SK-N-SH (cell line): ENCODE measurements around the gene KIRREL2. TPM values are rescaled to one million over a fixed set of nuclear protein-coding genes. Genes with fewer than 3 reads are reported as not detected.

Experiments
- CTCF ChIA-PET: fragments of 300-600, 350-600 bp; formaldehyde crosslinking; extraction: SDS; loops from one replicate; lab custom pipeline; 2021; lab: Yijun Ruan, JAX
- POLR2A ChIA-PET: fragments of 350-600 bp; sonication (Branson Sonifier 250); formaldehyde crosslinking; extraction: SDS; loops from one replicate; lab custom pipeline; 2020; ENCODE audit warnings: antibody characterized with exemption, inconsistent platforms; lab: Yijun Ruan, JAX
- DNase-seq: peaks from one replicate; pipeline ENCODE4 v3.0.0; 2012
- H2AFZ ChIP-seq: fragments of 200-600 bp; sonication (generic); 2 replicates; pipeline ENCODE4 v1.8.1; 2016; ENCODE audit warnings: antibody characterized with exemption, mild to moderate bottlenecking, low read depth
- H3F3A ChIP-seq: fragments of 200-600 bp; sonication (generic); replicated peaks from 2 replicates; pipeline ENCODE3; 2016; ENCODE audit warnings: antibody characterized with exemption, mild to moderate bottlenecking; ENCODE audit not compliant: insufficient read depth
- H3K27ac ChIP-seq, 2 experiments: fragments of 200-500 bp in 1 of 2; fragments of 200-600 bp in 1 of 2; sonication (Bioruptor generic) in 1 of 2; sonication (generic), shearing (Covaris generic) in 1 of 2; 2 replicates each; pipeline versions ENCODE4 v1.5.1 to v1.6.1; 2014 to 2016; ENCODE audit warnings: low read depth in 2 of 2, inconsistent platforms in 1 of 2, low read length in 1 of 2, mild to moderate bottlenecking in 1 of 2, mixed read lengths in 1 of 2
- H3K27me3 ChIP-seq: fragments of 200-600 bp; sonication (generic), shearing (Covaris generic); 2 replicates; pipeline ENCODE4 v1.6.1; 2016; ENCODE audit warnings: mixed run types; ENCODE audit not compliant: insufficient read depth
- H3K36me3 ChIP-seq, 2 experiments: fragments of 200-500 bp in 1 of 2; fragments of 200-600 bp in 1 of 2; sonication (Bioruptor generic) in 1 of 2; sonication (generic) in 1 of 2; replicated peaks in 1 of 2; 2 replicates each; pipeline versions ENCODE3 to v1.5.1; 2014 to 2016; ENCODE audit warnings: low read length in 1 of 2, mild to moderate bottlenecking in 1 of 2; ENCODE audit not compliant: insufficient read depth in 2 of 2, control insufficient read depth in 1 of 2
- H3K4me1 ChIP-seq, 2 experiments: fragments of 200-500 bp in 1 of 2; fragments of 200-600 bp in 1 of 2; sonication (Bioruptor generic) in 1 of 2; sonication (generic), shearing (Covaris generic) in 1 of 2; 2 replicates each; pipeline versions ENCODE4 v1.5.1 to v1.6.1; 2014 to 2016; ENCODE audit warnings: low read depth in 1 of 2, low read length in 1 of 2, mixed run types in 1 of 2; ENCODE audit not compliant: insufficient read depth in 2 of 2, control insufficient read depth in 1 of 2
- H3K4me2 ChIP-seq: fragments of 200-600 bp; sonication (generic), shearing (Covaris generic); 2 replicates; pipeline ENCODE4 v1.6.1; 2017; ENCODE audit warnings: mixed run types
- H3K4me3 ChIP-seq, 2 experiments: fragments of 200-500 bp in 1 of 2; fragments of 200-600 bp in 1 of 2; sonication (Bioruptor generic) in 1 of 2; sonication (generic), shearing (Covaris generic) in 1 of 2; 2 replicates each; pipeline versions ENCODE4 v1.5.1 to v1.8.1; 2014 to 2016; ENCODE audit warnings: low read depth in 2 of 2, inconsistent platforms in 1 of 2, low read length in 1 of 2, mild to moderate bottlenecking in 1 of 2, mixed read lengths in 1 of 2, moderate library complexity in 1 of 2
- H3K79me2 ChIP-seq: fragments of 200-600 bp; sonication (generic); 2 replicates; pipeline ENCODE4 v1.8.1; 2017; ENCODE audit warnings: mild to moderate bottlenecking; ENCODE audit not compliant: insufficient read depth
- H3K9ac ChIP-seq: fragments of 200-600 bp; sonication (generic); 2 replicates; pipeline ENCODE4 v1.6.1; 2017; ENCODE audit warnings: mixed run types
- H3K9me2 ChIP-seq: fragments of 200-600 bp; sonication (generic); 2 replicates; pipeline ENCODE4 v1.6.1; 2017; ENCODE audit warnings: mixed run types
- H3K9me3 ChIP-seq: fragments of 200-600 bp; sonication (generic); 2 replicates; pipeline ENCODE4 v1.6.1; 2017; ENCODE audit warnings: mixed run types, mild to moderate bottlenecking, moderate library complexity
- H4K20me1 ChIP-seq: fragments of 200-600 bp; sonication (generic); 2 replicates; pipeline ENCODE4 v1.6.1; 2017; ENCODE audit warnings: mild to moderate bottlenecking, mixed run types; ENCODE audit not compliant: insufficient read depth
- CHD2 ChIP-seq: fragments of 150-350 bp; IDR thresholded peaks from 2 replicates; pipeline ENCODE4 v1.6.1; 2018; ENCODE audit warnings: low read length; ENCODE audit not compliant: partially characterized antibody
- CTCF ChIP-seq: fragments of 200-600 bp; sonication (generic); IDR thresholded peaks from 2 replicates; pipeline ENCODE4 v1.6.1; 2017; ENCODE audit warnings: antibody characterized with exemption, mild to moderate bottlenecking, moderate library complexity
- EP300 ChIP-seq, 2 experiments: IDR thresholded peaks; 2 replicates each; pipeline versions ENCODE4 v1.4.0 to v1.6.1; 2012; ENCODE audit warnings: borderline replicate concordance in 1 of 2, low read depth in 1 of 2, low read length in 1 of 2
- EZH2phosphoT487 ChIP-seq: fragments of 200-600 bp; sonication (generic); IDR thresholded peaks from 2 replicates; pipeline ENCODE4 v1.6.1; 2017; ENCODE audit warnings: low read depth, mixed run types, mild to moderate bottlenecking, antibody characterized with exemption, moderate library complexity, borderline replicate concordance
- FOSL2 ChIP-seq: IDR thresholded peaks from 2 replicates; pipeline ENCODE4 v1.4.0; 2012; ENCODE audit warnings: low read depth, mild to moderate bottlenecking, moderate library complexity, borderline replicate concordance
- GABPA ChIP-seq: IDR thresholded peaks from 2 replicates; pipeline ENCODE4 v1.4.0; 2012; ENCODE audit warnings: low read depth, mild to moderate bottlenecking
- GATA2 ChIP-seq: sonication (generic); formaldehyde crosslinking; IDR thresholded peaks from 2 replicates; pipeline ENCODE4 v1.5.0; 2020; ENCODE audit warnings: mild to moderate bottlenecking, missing genetic modification reagents
- IRF3 ChIP-seq: fragments of 150-350 bp; IDR thresholded peaks from 2 replicates; pipeline ENCODE4 v1.6.1; 2016; ENCODE audit warnings: mild to moderate bottlenecking, low read depth, low read length
- MAX ChIP-seq: IDR thresholded peaks from 2 replicates; pipeline ENCODE4 v1.4.0; 2012; ENCODE audit warnings: low read depth
- MEF2A ChIP-seq: IDR thresholded peaks from 2 replicates; pipeline ENCODE4 v1.4.0; 2012; ENCODE audit warnings: low read depth, borderline replicate concordance
- NFIC ChIP-seq: IDR thresholded peaks from 2 replicates; pipeline ENCODE4 v1.4.0; 2012; ENCODE audit warnings: borderline replicate concordance
- PBX3 ChIP-seq: IDR thresholded peaks from 2 replicates; pipeline ENCODE4; 2012
- RAD21 ChIP-seq: IDR thresholded peaks from 2 replicates; pipeline ENCODE4 v1.6.1; 2012; ENCODE audit warnings: mild to moderate bottlenecking, low read length
- RCOR1 ChIP-seq: fragments of 150-350 bp; IDR thresholded peaks from 2 replicates; pipeline ENCODE4 v1.6.1; 2017; ENCODE audit warnings: antibody characterized with exemption, low read length
- RFX5 ChIP-seq: IDR thresholded peaks from 2 replicates; pipeline ENCODE4 v1.6.1; 2012; ENCODE audit warnings: mild to moderate bottlenecking, improper control_type of control experiment, low read length
- RXRA ChIP-seq: IDR thresholded peaks from 2 replicates; pipeline ENCODE4 v1.4.0; 2012; ENCODE audit warnings: low read depth, mild to moderate bottlenecking, borderline replicate concordance
- SIN3A ChIP-seq: IDR thresholded peaks from 2 replicates; pipeline ENCODE4 v1.6.1; 2012; ENCODE audit warnings: low read depth, mild to moderate bottlenecking, low read length, moderate library complexity, borderline replicate concordance
- SMC3 ChIP-seq: IDR thresholded peaks from 2 replicates; pipeline ENCODE4 v1.6.1; 2012; ENCODE audit warnings: low read depth, low read length, improper control_type of control experiment
- TAF1 ChIP-seq: IDR thresholded peaks from 2 replicates; pipeline ENCODE4 v1.6.1; 2012; ENCODE audit warnings: low read depth, mild to moderate bottlenecking, low read length, moderate library complexity, borderline replicate concordance
- TCF12 ChIP-seq: IDR thresholded peaks from 2 replicates; pipeline ENCODE4 v1.4.0; 2012
- USF1 ChIP-seq: IDR thresholded peaks from 2 replicates; pipeline ENCODE4 v1.4.0; 2012; ENCODE audit warnings: low read depth, borderline replicate concordance
- USF2 ChIP-seq: fragments of 150-350 bp; IDR thresholded peaks from 2 replicates; pipeline ENCODE4 v1.6.1; 2017; ENCODE audit warnings: antibody characterized with exemption, low read length, low read depth, borderline replicate concordance
- YY1 ChIP-seq: IDR thresholded peaks from 2 replicates; pipeline ENCODE4 v1.4.0; 2012; ENCODE audit warnings: low read depth, mild to moderate bottlenecking
- WGBS: methylation state at CpG from one replicate; pipeline ENCODE4 v1.1.6; 2017; ENCODE audit warnings: low lambda C conversion rate; 5-methylcytosine and 5-hydroxymethylcytosine counted together
- polyA plus RNA-seq, 3 experiments: library from polyadenylated mRNA; depleted of rRNA; stranded (reverse); fragments of >200 nt; gene quantifications; 2 replicates each; pipeline ENCODE4 v1.2.3, GENCODE V29; 2012

KIRREL2 gene
- polyA plus RNA-seq, 1 of the 3 experiments (the other 2 are of a cell fraction) = 0.21 TPM

- TF ChIP-seq PBX3 (no peak), RCOR1 (no peak), YY1 (no peak), EZH2phosphoT487 (no peak), RAD21 (no peak), USF2 (no peak), SIN3A (no peak), TAF1 (no peak), MEF2A (no peak), CTCF (no peak)
These were observed 52.4 kb downstream of the KIRREL2 start (continued) for GRCh38 chr19:35908973-35909683.

GRCh38 chr19:35909684-35910035, 52.9 kb downstream of the KIRREL2 start:
- Histone ChIP-seq H3K79me2 (no peaks in the 10 kb centered on the region), H4K20me1 (no peaks in the 10 kb centered on the region), H3K27ac (no peak overlapping the region), H2AFZ (no peak overlapping the region), H3F3A (no peaks in the 10 kb centered on the region), H3K9ac (no peak overlapping the region), H3K9me3 (no peaks in the 10 kb centered on the region), H3K4me2 (no peak overlapping the region), H3K4me1 (no peaks in the 10 kb centered on the region), H3K36me3 (no peaks in the 10 kb centered on the region), H3K27me3 (no peaks in the 10 kb centered on the region), H3K4me3 (no peak overlapping the region), H3K9me2 (no peaks in the 10 kb centered on the region)
- DNase-seq = no peak
- CTCF ChIA-PET = interaction anchor here (1.0 kb wide), 1 partner anchor 12 kb away, joined by 3 read pairs; no protein-coding TSS in a partner anchor
- POLR2A ChIA-PET = no interaction called here
- 68% methylated on average over 4 of the region's 6 CpGs for WGBS
- TF ChIP-seq GATA2 (CRISPR knock-in tag) (no peak), NFIC (no peak), SMC3 (no peak), RFX5 (no peak), CHD2 (no peak), MAX (no peak), RXRA (no peak), CTCF (no peak), TCF12 (no peak), GABPA (no peak), YY1 (no peak), IRF3 (no peak), RCOR1 (no peak), EP300 (IDR thresholded peaks at IDR 0.05; ENCODE audit: borderline replicate concordance in 1 of 2, low read depth in 1 of 2, low read length in 1 of 2) (no peak), USF1 (no peak), FOSL2 (no peak), SIN3A (no peak)
